ENCODE results near the gene ZNF324B.

DNA sequence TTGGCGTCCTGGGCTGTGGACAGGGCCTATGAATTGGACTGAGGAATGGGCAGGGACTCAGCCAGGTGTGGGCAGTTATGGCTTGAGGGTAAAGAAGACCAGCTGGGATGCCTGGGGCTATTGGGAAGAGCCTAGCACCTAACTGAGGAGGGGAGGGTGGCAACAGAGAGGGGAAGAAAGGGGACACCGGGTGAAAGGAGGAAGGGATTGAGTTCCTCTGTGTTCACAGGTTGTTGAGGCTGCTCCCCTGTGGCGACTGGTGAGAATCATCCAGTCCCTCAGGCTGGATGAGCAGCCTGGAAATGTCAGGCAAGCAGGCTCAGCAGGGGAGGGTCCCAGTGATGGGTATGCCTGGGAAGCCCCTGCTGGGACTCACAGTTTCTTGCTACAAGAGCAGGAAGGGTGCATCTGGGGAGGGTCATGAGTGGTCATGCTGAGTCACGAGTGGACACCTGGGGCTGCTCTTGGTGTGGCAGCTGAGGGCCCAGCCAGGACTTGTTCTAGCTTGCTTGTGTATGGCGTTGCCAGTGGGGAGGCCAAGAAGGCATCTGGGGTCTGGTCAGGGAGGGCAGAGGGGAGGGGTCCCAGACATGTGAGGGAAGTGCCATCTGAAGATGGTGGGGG is 16.9 kb downstream of the ZNF324B start:
- no peak for TF ChIP-seq EP300 (IDR thresholded peaks at IDR 0.05)
- TF ChIP-seq, protein P1, sequence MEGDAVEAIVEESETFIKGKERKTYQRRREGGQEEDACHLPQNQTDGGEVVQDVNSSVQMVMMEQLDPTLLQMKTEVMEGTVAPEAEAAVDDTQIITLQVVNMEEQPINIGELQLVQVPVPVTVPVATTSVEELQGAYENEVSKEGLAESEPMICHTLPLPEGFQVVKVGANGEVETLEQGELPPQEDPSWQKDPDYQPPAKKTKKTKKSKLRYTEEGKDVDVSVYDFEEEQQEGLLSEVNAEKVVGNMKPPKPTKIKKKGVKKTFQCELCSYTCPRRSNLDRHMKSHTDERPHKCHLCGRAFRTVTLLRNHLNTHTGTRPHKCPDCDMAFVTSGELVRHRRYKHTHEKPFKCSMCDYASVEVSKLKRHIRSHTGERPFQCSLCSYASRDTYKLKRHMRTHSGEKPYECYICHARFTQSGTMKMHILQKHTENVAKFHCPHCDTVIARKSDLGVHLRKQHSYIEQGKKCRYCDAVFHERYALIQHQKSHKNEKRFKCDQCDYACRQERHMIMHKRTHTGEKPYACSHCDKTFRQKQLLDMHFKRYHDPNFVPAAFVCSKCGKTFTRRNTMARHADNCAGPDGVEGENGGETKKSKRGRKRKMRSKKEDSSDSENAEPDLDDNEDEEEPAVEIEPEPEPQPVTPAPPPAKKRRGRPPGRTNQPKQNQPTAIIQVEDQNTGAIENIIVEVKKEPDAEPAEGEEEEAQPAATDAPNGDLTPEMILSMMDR (IDR thresholded peaks at IDR 0.05): no peak
- no peak for TF ChIP-seq POLR2A (IDR thresholded peaks at IDR 0.05)

Data from ovary (tissue), 3 donors.